ENCODE data around the gene PLCL2. TPM values are rescaled to one million over a fixed set of nuclear protein-coding genes. Genes with fewer than 3 reads are reported as not detected.

Gene PLCL2
- total RNA-seq, 1 experiment from 2014 or later: 32.1 TPM

DNA sequence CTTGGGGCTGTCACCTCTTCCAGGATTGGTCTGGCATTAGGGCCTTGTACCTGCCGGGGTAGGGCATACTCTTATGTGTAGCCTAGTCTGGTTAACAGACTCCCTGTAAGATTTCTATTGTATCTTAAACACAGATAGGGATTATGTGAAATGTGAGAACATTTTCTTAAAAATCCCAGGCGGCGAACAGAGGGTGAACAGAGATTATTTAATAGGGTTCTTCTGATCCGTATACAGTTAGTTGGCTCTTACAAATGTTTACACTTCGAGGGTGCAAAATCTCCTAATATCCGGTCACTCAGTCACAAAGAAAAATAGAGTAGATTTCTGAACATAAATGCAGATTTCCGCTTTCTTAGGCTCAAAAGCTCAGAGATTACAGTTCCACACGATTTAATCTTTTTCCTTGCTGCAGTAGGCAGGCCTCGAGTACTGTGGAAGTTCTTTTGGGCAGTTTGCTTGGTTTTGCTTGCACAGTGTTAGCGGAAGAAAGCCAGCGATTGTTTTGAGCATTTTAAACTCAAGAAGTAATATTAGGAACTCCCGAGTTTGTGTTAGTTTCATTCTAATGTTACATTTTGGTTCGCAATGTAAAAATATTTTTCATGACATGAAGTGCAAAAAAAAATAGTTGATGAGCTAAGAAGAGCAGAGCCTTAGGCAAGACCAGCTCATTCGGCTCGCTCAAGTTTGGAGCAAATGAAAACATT is 993 bp downstream of the PLCL2 start:
- Histone ChIP-seq H2BK12ac (ENCODE audit: insufficient read length, low read depth, low read length) (no peak overlapping the region), H3K4me1 (ENCODE audit: insufficient read depth, low read length) (peaks cover 4% of the 10 kb centered on the region; the same call in 1 of the 2 replicates), H3K9ac (ENCODE audit: extremely low read depth, insufficient read length, low read length) (no peak overlapping the region), H3K23me2 (ENCODE audit: insufficient read length, low read depth, low read length, poor library complexity, severe bottlenecking) (peaks cover 17% of the 10 kb centered on the region), H2AK5ac (ENCODE audit: insufficient read length, low read length) (no peak overlapping the region), H3K79me1 (ENCODE audit: insufficient read depth, low read depth, low read length, poor library complexity, severe bottlenecking) (peaks cover under 1% of the 10 kb centered on the region), H3K23ac (ENCODE audit: insufficient read length, low read depth, low read length) (no peak overlapping the region), H3K9me3 (ENCODE audit: control insufficient read depth, low read depth, low read length) (no peaks in the 10 kb centered on the region), H3K4me2 (ENCODE audit: insufficient read depth, insufficient read length, low read length) (peak overlapping the region; percentile 98), H2BK120ac (ENCODE audit: low read depth, low read length, poor library complexity, severe bottlenecking) (no peak overlapping the region), H4K8ac (replicated peaks; ENCODE audit: insufficient read length, low read depth, low read length) (no peak overlapping the region), H2BK5ac (ENCODE audit: insufficient read length, low read length) (no peak overlapping the region), H2AFZ (ENCODE audit: low read length) (no peak overlapping the region), H3K18ac (ENCODE audit: insufficient read length, low read depth, low read length) (no peak overlapping the region), H3K79me2 (ENCODE audit: insufficient read depth, low read length) (no peaks in the 10 kb centered on the region; the same call in 1 of the 2 replicates), H2BK20ac (ENCODE audit: low read depth, low read length, poor library complexity, severe bottlenecking) (no peak overlapping the region), H3K27me3 (ENCODE audit: insufficient read depth, low read length) (peaks cover 10% of the 10 kb centered on the region; the same call in 1 of the 2 replicates), H3T11ph (ENCODE audit: low read length) (no peak overlapping the region), H4K91ac (ENCODE audit: insufficient read length, low read depth, low read length) (no peak overlapping the region), H3K27ac (ENCODE audit: insufficient read length, low read depth, low read length) (no peak overlapping the region), H3K56ac (ENCODE audit: insufficient read length, low read depth, low read length) (no peak overlapping the region), H3K14ac (ENCODE audit: insufficient read depth, low read length) (no peak overlapping the region), H4K20me1 (ENCODE audit: control insufficient read depth, insufficient read depth, insufficient read length) (no peaks in the 10 kb centered on the region), H2BK15ac (ENCODE audit: low read depth, low read length) (no peak overlapping the region), H3K4ac (ENCODE audit: low read depth, low read length) (no peak overlapping the region), H4K5ac (ENCODE audit: insufficient read length, low read depth, low read length) (no peak overlapping the region)
- no peak for DNase-seq
- no peaks in the 10 kb centered on the region for H3K9me3 Mint-ChIP-seq
- WGBS (ENCODE audit: extremely low coverage, insufficient read length, low lambda C conversion rate): no CpG with 5 or more reads among the region's 15 CpGs
- H3K4me3 Mint-ChIP-seq: peak overlapping the region; percentile 86 to 88
- peaks cover 71% of the 10 kb centered on the region in 2 experiments for H3K4me1 Mint-ChIP-seq
- TF ChIP-seq, protein P1, sequence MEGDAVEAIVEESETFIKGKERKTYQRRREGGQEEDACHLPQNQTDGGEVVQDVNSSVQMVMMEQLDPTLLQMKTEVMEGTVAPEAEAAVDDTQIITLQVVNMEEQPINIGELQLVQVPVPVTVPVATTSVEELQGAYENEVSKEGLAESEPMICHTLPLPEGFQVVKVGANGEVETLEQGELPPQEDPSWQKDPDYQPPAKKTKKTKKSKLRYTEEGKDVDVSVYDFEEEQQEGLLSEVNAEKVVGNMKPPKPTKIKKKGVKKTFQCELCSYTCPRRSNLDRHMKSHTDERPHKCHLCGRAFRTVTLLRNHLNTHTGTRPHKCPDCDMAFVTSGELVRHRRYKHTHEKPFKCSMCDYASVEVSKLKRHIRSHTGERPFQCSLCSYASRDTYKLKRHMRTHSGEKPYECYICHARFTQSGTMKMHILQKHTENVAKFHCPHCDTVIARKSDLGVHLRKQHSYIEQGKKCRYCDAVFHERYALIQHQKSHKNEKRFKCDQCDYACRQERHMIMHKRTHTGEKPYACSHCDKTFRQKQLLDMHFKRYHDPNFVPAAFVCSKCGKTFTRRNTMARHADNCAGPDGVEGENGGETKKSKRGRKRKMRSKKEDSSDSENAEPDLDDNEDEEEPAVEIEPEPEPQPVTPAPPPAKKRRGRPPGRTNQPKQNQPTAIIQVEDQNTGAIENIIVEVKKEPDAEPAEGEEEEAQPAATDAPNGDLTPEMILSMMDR (conservative IDR thresholded peaks at IDR 0.05): no peak
- no peak overlapping the region for H3K27ac Mint-ChIP-seq
- no peaks in the 10 kb centered on the region; a peak in 1 of 7 replicates for H3K36me3 Mint-ChIP-seq (ENCODE audit: insufficient read depth in 1 of 3, low read depth in 3 of 3)
- H3K27me3 Mint-ChIP-seq (ENCODE audit: low read depth): peaks cover 36% of the 10 kb centered on the region
